K562 (cell line): ENCODE results near the gene HNF1B. TPM values are rescaled to one million over a fixed set of nuclear protein-coding genes. Genes with fewer than 3 reads are reported as not detected.
"Not testable (repeated sequence)": the region's sequence is repeated elsewhere in the genome, so short reads cannot be mapped to it uniquely, and the experiment has no call there.

Experiments used
- ATAC-seq: fragments of 200-7000 bp; cut with Tn5 transposase; 3 replicates; pipeline ENCODE4 v1.9.1; 2020; ENCODE audit warnings: moderate library complexity
- BruUV-seq: library from RNA; stranded (reverse); fragments of 400-500 nt; replicated peaks from 2 replicates; lab custom pipeline; 2021; lab: Mats Ljungman, UMichigan
- CTCF ChIA-PET: fragments of 300-600 bp; formaldehyde crosslinking; extraction: SDS; loops from one replicate; lab custom pipeline; 2021; ENCODE audit warnings: low intra/inter-chr PET ratio; lab: Yijun Ruan, JAX
- POLR2A ChIA-PET: fragments of 300-600, 350-650 bp; sonication (Branson Sonifier 250); formaldehyde crosslinking; extraction: SDS; loops from one replicate; lab custom pipeline; 2021; ENCODE audit warnings: antibody characterized with exemption, inconsistent platforms; lab: Yijun Ruan, JAX
- DNase-seq, 4 experiments: peaks; one replicate each; pipeline versions ENCODE4 v3.0.0 to v3.0.0-alpha.2; 2011 to 2018; ENCODE audit warnings: low spot score in 3 of 4, mixed read lengths in 3 of 4; ENCODE audit errors: extremely low read depth in 1 of 4
- FAIRE-seq: peaks from 2 replicates; lab custom pipeline; 2011; peaks lifted over from hg19 to GRCh38; lab: Jason Lieb, UNC
- H2AFZ ChIP-seq: 2 replicates; pipeline ENCODE4 v1.6.0; 2011; ENCODE audit warnings: low read depth, low read length, control low read depth, inconsistent platforms
- H3K27ac ChIP-seq: fragments of 200-600 bp; 3 replicates; pipeline ENCODE4 v1.8.0; 2011; ENCODE audit warnings: low read depth, mild to moderate bottlenecking, control low read depth, inconsistent platforms, low read length, moderate library complexity, mixed read lengths; ENCODE audit errors: extremely low read depth
- H3K27me3 ChIP-seq, 2 experiments: fragments of 300-600 bp in 1 of 2; 2 replicates in 1 of 2; 3 replicates in 1 of 2; pipeline versions ENCODE4 v1.6.0 to v1.8.0; 2011; ENCODE audit warnings: inconsistent platforms in 2 of 2, low read length in 2 of 2, mild to moderate bottlenecking in 1 of 2, mixed read lengths in 1 of 2, moderate library complexity in 1 of 2; ENCODE audit not compliant: control insufficient read depth in 2 of 2, insufficient read depth in 2 of 2
- H3K36me3 ChIP-seq: fragments of 300-600 bp; 3 replicates; pipeline ENCODE4 v1.8.0; 2011; ENCODE audit warnings: mild to moderate bottlenecking, low read length, inconsistent platforms; ENCODE audit not compliant: control insufficient read depth, insufficient read depth
- H3K4me1 ChIP-seq, 2 experiments: fragments of 200-600 bp in 1 of 2; replicated peaks in 1 of 2; 2 replicates in 1 of 2; 3 replicates in 1 of 2; pipeline versions ENCODE4 v1.5.1 to v1.8.0; 2011; ENCODE audit warnings: inconsistent platforms in 2 of 2, low read length in 2 of 2, mild to moderate bottlenecking in 1 of 2, mixed read lengths in 1 of 2, moderate library complexity in 1 of 2; ENCODE audit not compliant: control insufficient read depth in 2 of 2, insufficient read depth in 2 of 2
- H3K4me2 ChIP-seq: 2 replicates; pipeline ENCODE4 v1.6.1; 2011; ENCODE audit warnings: low read length, control low read depth, inconsistent platforms, mixed read lengths; ENCODE audit not compliant: insufficient read depth
- H3K4me3 ChIP-seq: fragments of 200-600 bp; sonication (generic), shearing (Covaris generic); 2 replicates; pipeline ENCODE4 v1.5.1; 2016; ENCODE audit warnings: control low read depth, inconsistent platforms
- H3K79me2 ChIP-seq: fragments of 200-600 bp; 3 replicates; pipeline ENCODE4 v1.8.0; 2011; ENCODE audit warnings: low read length, inconsistent platforms; ENCODE audit not compliant: control insufficient read depth, insufficient read depth
- H3K9ac ChIP-seq, 2 experiments: 2 replicates each; pipeline versions ENCODE4 v1.6.0 to v1.6.1; 2011; ENCODE audit warnings: low read depth in 2 of 2, low read length in 2 of 2, control low read depth in 1 of 2, inconsistent platforms in 1 of 2, mild to moderate bottlenecking in 1 of 2, mixed read lengths in 1 of 2; ENCODE audit not compliant: insufficient read depth in 1 of 2
- H3K9me1 ChIP-seq: one replicate; pipeline ENCODE4 v1.6.0; 2011; ENCODE audit warnings: inconsistent platforms, mild to moderate bottlenecking, low read length, moderate library complexity; ENCODE audit not compliant: control insufficient read depth, insufficient read depth
- H3K9me3 ChIP-seq: replicated peaks from 2 replicates; pipeline ENCODE4 v1.5.1; 2011; ENCODE audit warnings: low read depth, low read length, inconsistent platforms; ENCODE audit not compliant: control insufficient read depth, insufficient read depth
- H4K20me1 ChIP-seq: replicated peaks from 2 replicates; pipeline ENCODE4 v1.6.1; 2011; ENCODE audit warnings: low read length, inconsistent platforms, mixed read lengths; ENCODE audit not compliant: control insufficient read depth, insufficient read depth
- BCOR ChIP-seq: fragments of 450-650 bp; IDR thresholded peaks from 2 replicates; pipeline ENCODE4 v1.6.1; 2016
- C11orf30 ChIP-seq: fragments of 450-650 bp; IDR thresholded peaks from 2 replicates; pipeline ENCODE4 v1.6.1; 2016; ENCODE audit warnings: low read depth, mild to moderate bottlenecking
- ERF ChIP-seq: fragments of 450-650 bp; formaldehyde crosslinking; IDR thresholded peaks from 2 replicates; pipeline ENCODE4 v1.4.0; 2020; ENCODE audit warnings: mild to moderate bottlenecking, mixed read lengths
- ILF3 ChIP-seq: fragments of 450-650 bp; IDR thresholded peaks from 2 replicates; pipeline ENCODE4 v1.6.1; 2018; ENCODE audit warnings: antibody characterized with exemption, mild to moderate bottlenecking, moderate library complexity, borderline replicate concordance
- KDM1A ChIP-seq, 2 experiments: fragments of 450-650 bp; IDR thresholded peaks; 2 replicates each; pipeline ENCODE4 v1.6.1; 2016; ENCODE audit warnings: mild to moderate bottlenecking in 2 of 2
- MCM2 ChIP-seq: fragments of 450-650 bp; IDR thresholded peaks from 2 replicates; pipeline ENCODE4 v1.6.1; 2017; ENCODE audit warnings: low read depth, mild to moderate bottlenecking
- RBM25 ChIP-seq: fragments of 200-400 bp; formaldehyde crosslinking; IDR thresholded peaks from 2 replicates; pipeline ENCODE4 v1.6.1; 2018; ENCODE audit warnings: low read length, low read depth, moderate library complexity; ENCODE audit not compliant: severe bottlenecking
- SLC30A9 ChIP-seq: fragments of 250-450 bp; sonication (Bioruptor Pico); IDR thresholded peaks from 2 replicates; pipeline ENCODE4 v1.8.0; 2022; ENCODE audit warnings: mild to moderate bottlenecking, moderate library complexity
- SMARCA5 ChIP-seq: fragments of 450-650 bp; IDR thresholded peaks from 2 replicates; pipeline ENCODE4 v1.6.1; 2016
- STAT6 ChIP-seq: sonication (generic); formaldehyde crosslinking; IDR thresholded peaks from 2 replicates; pipeline ENCODE4 v1.8.1; 2023; ENCODE audit warnings: mild to moderate bottlenecking, missing genetic modification reagents
- ZC3H4 ChIP-seq: sonication (generic); formaldehyde crosslinking; IDR thresholded peaks from 2 replicates; pipeline ENCODE4 v1.9.0; 2021; ENCODE audit warnings: missing genetic modification reagents, borderline replicate concordance
- ZNF263 ChIP-seq: sonication (generic); formaldehyde crosslinking; IDR thresholded peaks from 2 replicates; pipeline ENCODE4 v1.8.0; 2022; ENCODE audit warnings: mild to moderate bottlenecking, missing genetic modification reagents, borderline replicate concordance
- ZNF316 ChIP-seq: fragments of 450-650 bp; IDR thresholded peaks from 2 replicates; pipeline ENCODE4 v1.6.1; 2016
- WGBS: fragments of 100-300 bp; shearing (Covaris generic); methylation state at CpG from one replicate; pipeline ENCODE4 v1.1.6; 2016; ENCODE audit warnings: low coverage, mixed read lengths; ENCODE audit not compliant: insufficient coverage; ENCODE audit errors: missing lambda C conversion rate; 5-methylcytosine and 5-hydroxymethylcytosine counted together
- in situ Hi-C: fragments of 300-500 bp; cut with MboI; formaldehyde crosslinking; loops from 4 replicates; pipeline ENCODE4 v1.15.0; 2018; ENCODE audit warnings: inconsistent platforms, mixed read lengths
- intact Hi-C: fragments of 100-400 bp; cut with micrococcal nuclease; formaldehyde crosslinking; loops from 2 replicates; pipeline ENCODE4 v1.14.2; 2022
- polyA plus RNA-seq, 8 experiments: library from polyadenylated mRNA; depleted of rRNA in 4 of 8; stranded (reverse) in 5 of 8; unstranded in 3 of 8; fragments of >200 nt; fragmentation: Nextera tagmentation in 2 of 8; fragmentation: Illumina TruSeq in 1 of 8; extraction: Ambion mirVana in 2 of 8; extraction: Trizol in 1 of 8; gene quantifications; 2 replicates each; pipeline versions ENCODE4 v1.2.1 to v1.2.3, GENCODE V29; 2011 to 2014; ENCODE audit warnings: inconsistent platforms in 1 of 8, missing spikeins in 1 of 8
- total RNA-seq, 7 experiments: library from RNA; depleted of rRNA in 6 of 7; stranded (reverse); fragments of >200 nt in 6 of 7; fragmentation: Illumina TruSeq in 2 of 7; extraction: Trizol in 2 of 7; gene quantifications; 2 replicates each; pipeline versions ENCODE4 v1.2.1 to v1.2.3, GENCODE V29; 2011 to 2021; ENCODE audit warnings: low replicate concordance in 1 of 7

Gene HNF1B
- total and polyA plus RNA-seq, 9 of the 15 experiments (the other 6 are each of a cell fraction or from before 2014, with no cell fraction given): not detected

DNA sequence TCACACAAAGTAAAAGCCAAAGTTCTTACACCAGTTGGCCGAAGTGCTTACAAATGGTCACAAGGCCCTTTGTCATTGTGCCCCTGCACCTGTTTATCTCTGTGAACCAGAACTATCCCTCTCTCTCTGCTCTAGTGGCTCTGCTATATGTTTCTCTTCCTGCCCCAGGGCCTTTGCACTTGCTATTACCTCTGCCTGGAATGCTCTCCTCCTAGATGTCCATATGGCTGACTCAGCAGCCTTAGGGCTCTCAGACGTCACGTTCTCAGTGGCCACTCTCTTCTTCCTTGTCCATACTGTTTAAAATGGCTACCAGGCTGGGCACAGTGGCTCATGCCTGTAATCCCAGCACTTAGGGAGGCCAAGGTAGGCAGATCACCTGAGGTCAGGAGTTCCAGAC is 62.9 kb downstream of the HNF1B start:
- TF ChIP-seq C11orf30 (peak; percentile 40), RBM25 (peak; percentile 50), STAT6 (CRISPR knock-in tag) (no peak), ILF3 (no peak), BCOR (peak; percentile 69; the same call in 1 of the 2 replicates), ZC3H4 (CRISPR knock-in tag) (no peak), ZNF263 (CRISPR knock-in tag) (no peak), ERF (CRISPR knock-in tag) (no peak), ZNF316 (peak; percentile 45; the same call in 1 of the 2 replicates), MCM2 (no peak), SMARCA5 (0 out of 2 replicates have a peak, but pooled peaks have one; percentile 26), SLC30A9 (no peak), KDM1A (IDR thresholded peaks at IDR 0.05) (peak in 1 of 2 experiments; percentile 54; a peak in 2 of 4 replicates)
- ChIA-PET CTCF (no interaction called here), POLR2A (no interaction called here)
- no peak overlapping the region for H2AFZ ChIP-seq
- ATAC-seq: no peak
- FAIRE-seq: no peak
- no peaks in the 10 kb centered on the region for H3K79me2 ChIP-seq
- no peak overlapping the region for H3K9ac ChIP-seq
- H3K36me3 ChIP-seq: no peaks in the 10 kb centered on the region
- intact Hi-C loops (no loop called here), in situ Hi-C loops (no loop called here)
- H3K4me1 ChIP-seq: no peaks in the 10 kb centered on the region
- 7% methylated on average over 3 of the region's 3 CpGs for WGBS
- no peak overlapping the region for H3K4me3 ChIP-seq
- no TSS peak for BruUV-seq
- peaks cover 10 to 12% of the 10 kb centered on the region in 2 experiments for H3K27me3 ChIP-seq
- no peaks in the 10 kb centered on the region for H4K20me1 ChIP-seq
- H3K9me3 ChIP-seq: no peaks in the 10 kb centered on the region
- H3K9me1 ChIP-seq: no peaks in the 10 kb centered on the region
- no peak overlapping the region for H3K4me2 ChIP-seq
- H3K27ac ChIP-seq: no peak overlapping the region
- no peak for DNase-seq

GRCh38 chr17:37679995-37680394 is 64.9 kb downstream of the HNF1B start:
- intact Hi-C loops, BruUV-seq, H3K4me3 ChIP-seq, H4K20me1 ChIP-seq, ATAC-seq, H3K9ac ChIP-seq, H2AFZ ChIP-seq, H3K9me1 ChIP-seq, H3K9me3 ChIP-seq, FAIRE-seq, H3K79me2 ChIP-seq, H3K36me3 ChIP-seq, H3K4me1 ChIP-seq, H3K27ac ChIP-seq, CTCF ChIA-PET, in situ Hi-C loops, POLR2A ChIA-PET, DNase-seq, H3K4me2 ChIP-seq: not testable (repeated sequence)
- WGBS: 0% methylated on average over 1 of the region's 2 CpGs
- peaks cover 9 to 11% of the 10 kb centered on the region in 2 experiments for H3K27me3 ChIP-seq
